ENCODE results near the gene NDUFB2. TPM values are rescaled to one million over a fixed set of nuclear protein-coding genes. Genes with fewer than 3 reads are reported as not detected.
"Not testable (repeated sequence)": the region's sequence is repeated elsewhere in the genome, so short reads cannot be mapped to it uniquely, and the experiment has no call there.

NDUFB2 gene
- total RNA-seq, 1 experiment from 2014 or later: 180 TPM

- BruUV-seq (replicated peaks): no TSS peak
- no peak for TF ChIP-seq CTCF (conservative IDR thresholded peaks at IDR 0.05)
- TF ChIP-seq EZH2 (IDR thresholded peaks at IDR 0.05; ENCODE audit: low read depth): no peak
- ChIA-PET POLR2A (ENCODE audit: unreplicated experiment) (no interaction called here), CTCF (no interaction called here)
- no peaks in the 10 kb centered on the region for H3K9me2 ChIP-seq (ENCODE audit: insufficient read depth)
- no peaks in the 10 kb centered on the region for H3K9me3 ChIP-seq (ENCODE audit: insufficient read depth, low read depth)
- DNase-seq: no peak
- H3K27me3 ChIP-seq (ENCODE audit: insufficient read depth, low read depth): no peaks in the 10 kb centered on the region
- H3K36me3 ChIP-seq (ENCODE audit: low read depth): no peaks in the 10 kb centered on the region
- H2AFZ ChIP-seq: no peak overlapping the region
- peaks cover 4% of the 10 kb centered on the region; the same call in 1 of the 2 replicates for H3F3A ChIP-seq (ENCODE audit: insufficient read depth, low read depth)
- no peak overlapping the region for H3K4me2 ChIP-seq
- no peaks in the 10 kb centered on the region for H4K20me1 ChIP-seq (ENCODE audit: insufficient read depth)
- intact Hi-C loops (cut with micrococcal nuclease; ENCODE audit: unreplicated experiment): no loop called here
- peaks cover 7% of the 10 kb centered on the region; the same call in 1 of the 2 replicates for H3K4me1 ChIP-seq (replicated peaks; ENCODE audit: insufficient read depth)
- H3K27ac ChIP-seq: no peak overlapping the region
- no peak overlapping the region for H3K4me3 ChIP-seq
- no peaks in the 10 kb centered on the region for H3K79me2 ChIP-seq (ENCODE audit: low read depth)
Observed at GRCh38 chr7:140691376-140692045, 5.0 kb upstream of the NDUFB2 start.

GRCh38 chr7:140693849-140694248, 2.7 kb upstream of the NDUFB2 start:
- CTCF ChIA-PET; intact Hi-C loops (cut with micrococcal nuclease; ENCODE audit: unreplicated experiment); H3K9me2 ChIP-seq (ENCODE audit: insufficient read depth); DNase-seq; H3K4me3 ChIP-seq; H2AFZ ChIP-seq; H3K27ac ChIP-seq; H3K27me3 ChIP-seq (ENCODE audit: insufficient read depth, low read depth); H3K9me3 ChIP-seq (ENCODE audit: insufficient read depth, low read depth); H3F3A ChIP-seq (ENCODE audit: insufficient read depth, low read depth); H4K20me1 ChIP-seq (ENCODE audit: insufficient read depth); H3K4me2 ChIP-seq; POLR2A ChIA-PET (ENCODE audit: unreplicated experiment); BruUV-seq (replicated peaks); H3K36me3 ChIP-seq (ENCODE audit: low read depth): not testable (repeated sequence)
- Histone ChIP-seq H3K4me1 (replicated peaks; ENCODE audit: insufficient read depth) (peaks cover 15% of the 10 kb centered on the region), H3K79me2 (ENCODE audit: low read depth) (peaks cover 18% of the 10 kb centered on the region)

GRCh38 chr7:140694592-140694991, 1.9 kb upstream of the NDUFB2 start:
- no peaks in the 10 kb centered on the region for H3K9me3 ChIP-seq (ENCODE audit: insufficient read depth, low read depth)
- H3K4me2 ChIP-seq: no peak overlapping the region
- H2AFZ ChIP-seq: no peak overlapping the region
- H3K9me2 ChIP-seq (ENCODE audit: insufficient read depth): no peaks in the 10 kb centered on the region
- H3K36me3 ChIP-seq (ENCODE audit: low read depth): no peaks in the 10 kb centered on the region
- H4K20me1 ChIP-seq (ENCODE audit: insufficient read depth): no peaks in the 10 kb centered on the region
- intact Hi-C loops (cut with micrococcal nuclease; ENCODE audit: unreplicated experiment): no loop called here
- peaks cover 15% of the 10 kb centered on the region for H3K4me1 ChIP-seq (replicated peaks; ENCODE audit: insufficient read depth)
- ChIA-PET CTCF (no interaction called here), POLR2A (ENCODE audit: unreplicated experiment) (no interaction called here)
- no TSS peak for BruUV-seq (replicated peaks)
- H3K27ac ChIP-seq: no peak overlapping the region
- H3F3A ChIP-seq (ENCODE audit: insufficient read depth, low read depth): peaks cover 4% of the 10 kb centered on the region; the same call in 1 of the 2 replicates
- no peak overlapping the region for H3K4me3 ChIP-seq
- no peak for DNase-seq
- TF ChIP-seq EZH2 (IDR thresholded peaks at IDR 0.05; ENCODE audit: low read depth) (no peak), CTCF (conservative IDR thresholded peaks at IDR 0.05) (no peak)
- no peaks in the 10 kb centered on the region for H3K27me3 ChIP-seq (ENCODE audit: insufficient read depth, low read depth)
- H3K79me2 ChIP-seq (ENCODE audit: low read depth): peaks cover 25% of the 10 kb centered on the region

- Histone ChIP-seq H3K4me2 (no peak overlapping the region), H2AFZ (no peak overlapping the region), H3K79me2 (ENCODE audit: low read depth) (peaks cover 33% of the 10 kb centered on the region), H3K4me3 (no peak overlapping the region), H3K36me3 (ENCODE audit: low read depth) (no peaks in the 10 kb centered on the region), H3K9me2 (ENCODE audit: insufficient read depth) (no peaks in the 10 kb centered on the region), H4K20me1 (ENCODE audit: insufficient read depth) (no peaks in the 10 kb centered on the region), H3K4me1 (replicated peaks; ENCODE audit: insufficient read depth) (peaks cover 15% of the 10 kb centered on the region), H3K27me3 (ENCODE audit: insufficient read depth, low read depth) (no peaks in the 10 kb centered on the region), H3K27ac (no peak overlapping the region), H3K9me3 (ENCODE audit: insufficient read depth, low read depth) (no peaks in the 10 kb centered on the region), H3F3A (ENCODE audit: insufficient read depth, low read depth) (peaks cover 4% of the 10 kb centered on the region; the same call in 1 of the 2 replicates)
- intact Hi-C loops (cut with micrococcal nuclease; ENCODE audit: unreplicated experiment): no loop called here
- ChIA-PET POLR2A (ENCODE audit: unreplicated experiment) (no interaction called here), CTCF (interaction anchor here (0.6 kb wide), 4 partner anchors 20 to 954 kb away, joined by 3 to 9 read pairs (median 5); no protein-coding TSS in a partner anchor)
- no TSS peak for BruUV-seq (replicated peaks)
- DNase-seq: no peak
- TF ChIP-seq EZH2 (IDR thresholded peaks at IDR 0.05; ENCODE audit: low read depth) (no peak), CTCF (conservative IDR thresholded peaks at IDR 0.05) (no peak)
Observed at GRCh38 chr7:140695381-140695780, 1.1 kb upstream of the NDUFB2 start.

Data from PC-9 (cell line).